ENCODE results near the gene GPN2. TPM values are rescaled to one million over a fixed set of nuclear protein-coding genes. Genes with fewer than 3 reads are reported as not detected.

Gene GPN2
- total and polyA plus RNA-seq, 9 of the 15 experiments (the other 6 are each of a cell fraction or from before 2014, with no cell fraction given): 9.9 to 58.8 (median 20.4) TPM

DNA sequence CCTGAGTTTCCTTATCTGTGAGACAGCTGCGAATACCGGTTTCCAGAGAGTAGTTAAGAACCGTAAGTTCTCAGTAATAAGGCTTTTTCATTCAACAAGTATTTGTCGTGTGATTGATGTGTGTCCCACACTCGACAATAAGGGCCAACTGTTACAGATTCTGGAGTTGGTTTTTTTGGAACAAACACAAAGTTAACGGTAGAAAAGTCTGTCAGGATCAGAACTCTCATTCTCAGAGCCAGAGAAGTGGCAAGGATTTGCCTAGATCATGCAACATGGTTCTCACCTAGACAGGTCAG is 32.3 kb upstream of the GPN2 start:
- no peaks in the 10 kb centered on the region for H3K9me3 ChIP-seq (replicated peaks; ENCODE audit: control insufficient read depth, insufficient read depth, low read depth, low read length)
- no peak for FAIRE-seq
- H3K27me3 ChIP-seq (ENCODE audit: control insufficient read depth in 2 of 2, insufficient read depth in 2 of 2, low read length in 2 of 2): no peaks in the 10 kb centered on the region; a peak in 1 of 5 replicates
- ChIA-PET POLR2A (interaction anchor here (2.0 kb wide), 1 partner anchor 23 kb away, joined by 5 read pairs; the partner anchor contains the start of gene GPATCH3), CTCF (ENCODE audit: low intra/inter-chr PET ratio) (no interaction called here)
- peak overlapping the region; percentile 92 for H3K27ac ChIP-seq (ENCODE audit: extremely low read depth, low read depth, low read length)
- BruUV-seq (replicated peaks): TSS peak; percentile 65
- intact Hi-C loops (cut with micrococcal nuclease): no loop called here
- peaks cover 53% of the 10 kb centered on the region for H3K79me2 ChIP-seq (ENCODE audit: control insufficient read depth, insufficient read depth, low read length)
- H3K9me1 ChIP-seq (ENCODE audit: control insufficient read depth, insufficient read depth, low read length): no peaks in the 10 kb centered on the region
- peaks cover 18% of the 10 kb centered on the region in 2 experiments; a peak in 4 of 5 replicates for H3K4me1 ChIP-seq (replicated peaks in 1 of 2; ENCODE audit: control insufficient read depth in 2 of 2, insufficient read depth in 2 of 2, low read length in 2 of 2)
- peak overlapping the region; percentile 92 to 99 for H3K9ac ChIP-seq (ENCODE audit: insufficient read depth in 1 of 2, low read depth in 2 of 2, low read length in 2 of 2)
- no peak for ATAC-seq
- peaks cover 46% of the 10 kb centered on the region for H3K36me3 ChIP-seq (ENCODE audit: control insufficient read depth, insufficient read depth, low read length)
- peak overlapping the region; percentile 97 for H3K4me2 ChIP-seq (ENCODE audit: insufficient read depth, low read length)
- DNase-seq (ENCODE audit: extremely low read depth in 1 of 4, low spot score in 3 of 4): no peak
- in situ Hi-C loops (cut with MboI): no loop called here
- peak overlapping the region; percentile 79 for H3K4me3 ChIP-seq
- H4K20me1 ChIP-seq (replicated peaks; ENCODE audit: control insufficient read depth, insufficient read depth, low read length): peaks cover 12% of the 10 kb centered on the region
- H2AFZ ChIP-seq (ENCODE audit: low read depth, low read length): 0 out of 2 replicates have a peak overlapping the region, but pooled peaks have one; percentile 87
- under 1% methylated on average over 6 of the region's 6 CpGs for WGBS (ENCODE audit: insufficient coverage, low coverage, missing lambda C conversion rate)
- TF ChIP-seq, protein P1, sequence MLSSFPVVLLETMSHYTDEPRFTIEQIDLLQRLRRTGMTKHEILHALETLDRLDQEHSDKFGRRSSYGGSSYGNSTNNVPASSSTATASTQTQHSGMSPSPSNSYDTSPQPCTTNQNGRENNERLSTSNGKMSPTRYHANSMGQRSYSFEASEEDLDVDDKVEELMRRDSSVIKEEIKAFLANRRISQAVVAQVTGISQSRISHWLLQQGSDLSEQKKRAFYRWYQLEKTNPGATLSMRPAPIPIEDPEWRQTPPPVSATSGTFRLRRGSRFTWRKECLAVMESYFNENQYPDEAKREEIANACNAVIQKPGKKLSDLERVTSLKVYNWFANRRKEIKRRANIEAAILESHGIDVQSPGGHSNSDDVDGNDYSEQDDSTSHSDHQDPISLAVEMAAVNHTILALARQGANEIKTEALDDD (IDR thresholded peaks at IDR 0.05): peak; percentile 52; the same call in 1 of the 2 replicates
- TF ChIP-seq, protein P2, sequence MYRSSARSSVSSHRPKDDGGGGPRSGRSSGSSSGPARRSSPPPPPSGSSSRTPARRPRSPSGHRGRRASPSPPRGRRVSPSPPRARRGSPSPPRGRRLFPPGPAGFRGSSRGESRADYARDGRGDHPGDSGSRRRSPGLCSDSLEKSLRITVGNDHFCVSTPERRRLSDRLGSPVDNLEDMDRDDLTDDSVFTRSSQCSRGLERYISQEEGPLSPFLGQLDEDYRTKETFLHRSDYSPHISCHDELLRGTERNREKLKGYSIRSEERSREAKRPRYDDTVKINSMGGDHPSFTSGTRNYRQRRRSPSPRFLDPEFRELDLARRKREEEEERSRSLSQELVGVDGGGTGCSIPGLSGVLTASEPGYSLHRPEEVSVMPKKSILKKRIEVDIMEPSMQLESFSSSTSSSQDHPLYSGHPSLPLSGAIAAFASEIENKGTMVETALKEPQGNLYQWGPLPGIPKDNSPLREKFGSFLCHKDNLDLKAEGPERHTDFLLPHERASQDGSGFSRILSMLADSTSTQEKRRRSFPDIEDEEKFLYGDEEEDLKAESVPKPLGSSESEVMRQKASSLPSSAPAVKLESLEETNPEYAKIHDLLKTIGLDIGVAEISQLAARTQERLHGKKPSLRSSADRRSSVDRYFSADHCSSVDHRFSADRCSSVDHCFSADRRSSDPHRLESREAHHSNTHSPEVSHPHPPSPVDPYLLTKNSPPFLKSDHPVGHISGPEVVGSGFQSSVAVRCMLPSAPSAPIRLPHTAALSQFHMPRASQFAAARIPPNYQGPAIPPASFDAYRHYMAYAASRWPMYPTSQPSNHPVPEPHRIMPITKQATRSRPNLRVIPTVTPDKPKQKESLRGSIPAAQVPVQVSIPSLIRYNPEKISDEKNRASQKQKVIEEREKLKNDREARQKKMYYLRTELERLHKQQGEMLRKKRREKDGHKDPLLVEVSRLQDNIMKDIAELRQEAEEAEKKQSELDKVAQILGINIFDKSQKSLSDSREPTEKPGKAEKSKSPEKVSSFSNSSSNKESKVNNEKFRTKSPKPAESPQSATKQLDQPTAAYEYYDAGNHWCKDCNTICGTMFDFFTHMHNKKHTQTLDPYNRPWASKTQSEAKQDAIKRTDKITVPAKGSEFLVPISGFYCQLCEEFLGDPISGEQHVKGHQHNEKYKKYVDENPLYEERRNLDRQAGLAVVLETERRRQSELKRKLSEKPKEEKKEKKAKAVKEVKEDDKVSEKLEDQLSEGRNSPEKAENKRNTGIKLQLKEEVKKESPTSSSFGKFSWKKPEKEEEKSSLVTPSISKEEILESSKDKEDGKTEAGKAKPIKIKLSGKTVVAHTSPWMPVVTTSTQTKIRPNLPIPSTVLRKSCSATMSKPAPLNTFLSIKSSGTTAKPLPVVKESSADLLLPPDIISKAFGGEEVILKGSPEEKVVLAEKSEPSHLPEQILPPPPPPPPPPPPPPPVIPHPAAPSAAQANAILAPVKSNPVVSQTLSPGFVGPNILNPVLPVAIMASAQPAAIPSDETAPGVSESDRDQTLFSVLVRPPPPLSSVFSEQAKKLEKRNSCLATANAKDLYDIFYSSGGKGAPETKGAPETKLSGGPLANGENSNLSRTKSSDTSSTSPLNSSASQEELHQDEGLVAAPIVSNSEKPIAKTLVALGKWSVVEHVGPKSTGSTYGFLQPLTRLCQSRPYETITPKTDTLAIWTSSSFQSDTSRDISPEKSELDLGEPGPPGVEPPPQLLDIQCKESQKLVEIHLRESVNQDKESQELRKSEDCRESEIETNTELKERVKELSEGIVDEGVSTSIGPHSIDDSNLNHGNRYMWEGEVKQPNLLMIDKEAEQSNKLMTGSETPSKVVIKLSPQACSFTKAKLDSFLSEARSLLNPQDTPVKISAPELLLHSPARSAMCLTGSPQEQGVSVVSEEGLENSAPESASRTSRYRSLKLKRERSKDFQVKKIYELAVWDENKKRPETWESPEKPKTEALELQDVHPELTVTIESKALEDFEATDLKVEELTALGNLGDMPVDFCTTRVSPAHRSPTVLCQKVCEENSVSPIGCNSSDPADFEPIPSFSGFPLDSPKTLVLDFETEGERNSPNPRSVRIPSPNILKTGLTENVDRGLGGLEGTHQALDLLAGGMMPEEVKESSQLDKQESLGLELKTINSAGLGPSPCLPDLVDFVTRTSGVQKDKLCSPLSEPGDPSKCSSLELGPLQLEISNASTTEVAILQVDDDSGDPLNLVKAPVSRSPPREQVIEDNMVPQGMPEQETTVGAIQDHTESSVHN (IDR thresholded peaks at IDR 0.05; ENCODE audit: borderline replicate concordance in 1 of 2, low read depth in 1 of 2): no peak
- no peak for TF ChIP-seq STAG1 (CRISPR knock-in tag; IDR thresholded peaks at IDR 0.05; ENCODE audit: borderline replicate concordance)
- TF ChIP-seq MEIS2 (IDR thresholded peaks at IDR 0.05; ENCODE audit: partially characterized antibody): peak; percentile 37
- TF ChIP-seq, protein P3, sequence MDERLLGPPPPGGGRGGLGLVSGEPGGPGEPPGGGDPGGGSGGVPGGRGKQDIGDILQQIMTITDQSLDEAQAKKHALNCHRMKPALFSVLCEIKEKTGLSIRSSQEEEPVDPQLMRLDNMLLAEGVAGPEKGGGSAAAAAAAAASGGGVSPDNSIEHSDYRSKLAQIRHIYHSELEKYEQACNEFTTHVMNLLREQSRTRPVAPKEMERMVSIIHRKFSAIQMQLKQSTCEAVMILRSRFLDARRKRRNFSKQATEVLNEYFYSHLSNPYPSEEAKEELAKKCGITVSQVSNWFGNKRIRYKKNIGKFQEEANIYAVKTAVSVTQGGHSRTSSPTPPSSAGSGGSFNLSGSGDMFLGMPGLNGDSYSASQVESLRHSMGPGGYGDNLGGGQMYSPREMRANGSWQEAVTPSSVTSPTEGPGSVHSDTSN (CRISPR knock-in tag; IDR thresholded peaks at IDR 0.05; ENCODE audit: low read depth): no peak
- TF ChIP-seq, protein P3 (tag; conservative IDR thresholded peaks at IDR 0.05; ENCODE audit: low read depth): peak; percentile 54; the same call in 1 of the 2 replicates
- no peak for TF ChIP-seq ATF1 (CRISPR knock-in tag; IDR thresholded peaks at IDR 0.05)
- TF ChIP-seq ATF1 (tag; IDR thresholded peaks at IDR 0.05): no peak
- TF ChIP-seq TRIM24 (IDR thresholded peaks at IDR 0.05): no peak
- no peak for TF ChIP-seq NR4A1 (CRISPR knock-in tag; IDR thresholded peaks at IDR 0.05)
- TF ChIP-seq NR4A1 (tag; IDR thresholded peaks at IDR 0.05): no peak
- TF ChIP-seq TFAM (CRISPR knock-in tag; conservative IDR thresholded peaks at IDR 0.05): no peak
- TF ChIP-seq SMARCA4 (IDR thresholded peaks at IDR 0.05): peak; percentile 12; the same call in 1 of the 2 replicates

Data from K562 (cell line).